PC-3 (cell line): Measurements from ENCODE around the gene MOK. TPM values are rescaled to one million over a fixed set of nuclear protein-coding genes. Genes with fewer than 3 reads are reported as not detected.

Experiments used
- ATAC-seq: fragments of 200-7000 bp; cut with Tn5 transposase; 2 replicates; pipeline ENCODE4 v1.9.1; 2020; ENCODE audit warnings: mild to moderate bottlenecking, moderate library complexity
- BruUV-seq: library from RNA; stranded (reverse); fragments of 400-500 nt; replicated peaks from 2 replicates; lab custom pipeline; 2021; lab: Mats Ljungman, UMichigan
- CTCF ChIA-PET: fragments of 300-600 bp; sonication (Branson Sonifier 250); formaldehyde crosslinking; loops from one replicate; lab custom pipeline; 2022; ENCODE audit warnings: antibody characterized with exemption; lab: Charles Lee
- POLR2A ChIA-PET: fragments of 300-600 bp; sonication (Branson Sonifier 250); formaldehyde crosslinking; loops from one replicate; lab custom pipeline; 2022; ENCODE audit warnings: antibody characterized with exemption; ENCODE audit not compliant: unreplicated experiment; lab: Charles Lee
- DNase-seq: peaks from one replicate; pipeline ENCODE4 v3.0.0-alpha.2; 2015
- H2AFZ ChIP-seq: fragments of 300-600 bp; sonication (generic); 2 replicates; pipeline ENCODE4 v1.6.0; 2016; ENCODE audit warnings: antibody characterized with exemption, low read length
- H3F3A ChIP-seq: fragments of 300-600 bp; sonication (generic); one replicate; pipeline ENCODE4 v1.6.0; 2017; ENCODE audit warnings: antibody characterized with exemption, low read length, control low read depth, mild to moderate bottlenecking; ENCODE audit not compliant: unreplicated experiment
- H3K27ac ChIP-seq: fragments of 300-600 bp; sonication (generic); 2 replicates; pipeline ENCODE4 v1.5.1; 2016; ENCODE audit warnings: mild to moderate bottlenecking, low read length
- H3K27me3 ChIP-seq: fragments of 300-600 bp; sonication (generic); 2 replicates; pipeline ENCODE4 v1.6.1; 2016; ENCODE audit warnings: low read length, mixed read lengths
- H3K36me3 ChIP-seq: fragments of 300-600 bp; sonication (generic); 2 replicates; pipeline ENCODE4 v1.6.1; 2016; ENCODE audit warnings: low read depth, mixed run types, low read length, mixed read lengths
- H3K4me1 ChIP-seq: fragments of 300-600 bp; sonication (generic); 2 replicates; pipeline ENCODE4 v1.5.1; 2016; ENCODE audit warnings: low read length; ENCODE audit not compliant: insufficient read depth
- H3K4me2 ChIP-seq: fragments of 300-600 bp; sonication (generic); 2 replicates; pipeline ENCODE4 v1.6.0; 2016; ENCODE audit warnings: low read length
- H3K4me3 ChIP-seq: fragments of 300-600 bp; sonication (generic); 2 replicates; pipeline ENCODE4 v1.5.1; 2016; ENCODE audit warnings: mild to moderate bottlenecking, low read length, mixed read lengths
- H3K79me2 ChIP-seq: fragments of 300-600 bp; sonication (generic); 2 replicates; pipeline ENCODE4 v1.6.1; 2017; ENCODE audit warnings: low read length, mixed read lengths
- H3K9ac ChIP-seq: fragments of 300-600 bp; sonication (generic); 2 replicates; pipeline ENCODE4 v1.6.0; 2016; ENCODE audit warnings: mild to moderate bottlenecking, low read length
- H3K9me2 ChIP-seq: fragments of 300-600 bp; sonication (generic); replicated peaks from 2 replicates; pipeline ENCODE4 v1.6.1; 2016; ENCODE audit warnings: mixed run types, low read length, mixed read lengths
- H3K9me3 ChIP-seq: fragments of 300-600 bp; sonication (generic); 2 replicates; pipeline ENCODE4 v1.6.1; 2016; ENCODE audit warnings: low read length, mixed read lengths
- H4K20me1 ChIP-seq: fragments of 300-600 bp; sonication (generic); 2 replicates; pipeline ENCODE4 v1.6.1; 2016; ENCODE audit warnings: low read length, mixed read lengths
- CTCF ChIP-seq: fragments of 300-600 bp; sonication (generic); conservative IDR thresholded peaks from 2 replicates; pipeline ENCODE4 v1.5.1; 2017; ENCODE audit warnings: antibody characterized with exemption, low read depth, mild to moderate bottlenecking, low read length
- EZH2 ChIP-seq: fragments of 300-600 bp; sonication (generic); IDR thresholded peaks from one replicate; pipeline ENCODE4 v1.6.1; 2017; ENCODE audit warnings: antibody characterized with exemption, mild to moderate bottlenecking, low read length; ENCODE audit not compliant: unreplicated experiment
- EZH2phosphoT487 ChIP-seq: fragments of 300-600 bp; sonication (generic); IDR thresholded peaks from 2 replicates; pipeline ENCODE4 v1.6.1; 2018; ENCODE audit warnings: mild to moderate bottlenecking, antibody characterized with exemption, low read length, borderline replicate concordance
- intact Hi-C: fragments of 100-400 bp; cut with micrococcal nuclease; formaldehyde crosslinking; loops from 2 replicates; pipeline ENCODE4 v1.9.0; 2023
- total RNA-seq: library from RNA; depleted of rRNA; stranded (reverse); fragments of >200 nt; gene quantifications from 2 replicates; pipeline ENCODE4 v1.2.3, GENCODE V29; 2014

MOK gene
- total RNA-seq, 1 experiment from 2014 or later: 108 TPM

- Histone ChIP-seq H3K4me3 (no peak overlapping the region), H3F3A (no peaks in the 10 kb centered on the region), H3K9me2 (no peaks in the 10 kb centered on the region), H2AFZ (no peak overlapping the region), H3K27me3 (no peaks in the 10 kb centered on the region), H3K27ac (no peak overlapping the region), H3K36me3 (peaks cover 29% of the 10 kb centered on the region), H4K20me1 (no peaks in the 10 kb centered on the region), H3K4me2 (no peak overlapping the region), H3K9me3 (no peaks in the 10 kb centered on the region), H3K79me2 (no peaks in the 10 kb centered on the region), H3K9ac (no peak overlapping the region), H3K4me1 (no peaks in the 10 kb centered on the region)
- ChIA-PET POLR2A (interaction anchor here (0.6 kb wide), 1 partner anchor 64 kb away, joined by 3 read pairs; no protein-coding TSS in a partner anchor), CTCF (no interaction called here)
- intact Hi-C loops: no loop called here
- no TSS peak for BruUV-seq
- DNase-seq (no peak), ATAC-seq (no peak)
- no peak for TF ChIP-seq CTCF
Measured at GRCh38 chr14:102348376-102348775, 43.4 kb upstream of the MOK start.

GRCh38 chr14:102346645-102347044, 41.7 kb upstream of the MOK start:
- ATAC-seq (no peak), DNase-seq (no peak)
- intact Hi-C loops: no loop called here
- Histone ChIP-seq H3K4me3 (no peak overlapping the region), H3K4me1 (no peaks in the 10 kb centered on the region), H3F3A (no peaks in the 10 kb centered on the region), H3K9me3 (no peaks in the 10 kb centered on the region), H3K9ac (no peak overlapping the region), H3K27me3 (no peaks in the 10 kb centered on the region), H3K27ac (no peak overlapping the region), H3K9me2 (no peaks in the 10 kb centered on the region), H2AFZ (no peak overlapping the region), H3K4me2 (no peak overlapping the region), H3K79me2 (no peaks in the 10 kb centered on the region), H4K20me1 (no peaks in the 10 kb centered on the region), H3K36me3 (peaks cover 26% of the 10 kb centered on the region)
- no TSS peak for BruUV-seq
- CTCF ChIA-PET: no interaction called here
- no peak for TF ChIP-seq EZH2phosphoT487
- no peak for TF ChIP-seq CTCF
- TF ChIP-seq EZH2: no peak
- POLR2A ChIA-PET: no interaction called here

GRCh38 chr14:102345232-102345631, 40.3 kb upstream of the MOK start:
- no peaks in the 10 kb centered on the region for H3K9me2 ChIP-seq
- H3K9ac ChIP-seq: no peak overlapping the region
- intact Hi-C loops: no loop called here
- H3K4me3 ChIP-seq: no peak overlapping the region
- no peaks in the 10 kb centered on the region for H3K27me3 ChIP-seq
- ATAC-seq (no peak), DNase-seq (no peak)
- no peak overlapping the region for H2AFZ ChIP-seq
- CTCF ChIA-PET: no interaction called here
- no peaks in the 10 kb centered on the region for H3K4me1 ChIP-seq
- TF ChIP-seq EZH2 (no peak), EZH2phosphoT487 (no peak), CTCF (no peak)
- no peak overlapping the region for H3K4me2 ChIP-seq
- POLR2A ChIA-PET: no interaction called here
- no peak overlapping the region for H3K27ac ChIP-seq
- H3F3A ChIP-seq: no peaks in the 10 kb centered on the region
- no peaks in the 10 kb centered on the region for H3K79me2 ChIP-seq
- BruUV-seq: no TSS peak
- H4K20me1 ChIP-seq: no peaks in the 10 kb centered on the region
- peaks cover 21% of the 10 kb centered on the region for H3K36me3 ChIP-seq
- no peaks in the 10 kb centered on the region for H3K9me3 ChIP-seq
